DOHH2 (cell line): Measurements from ENCODE around the gene CAMTA1.

ENCODE experiments used
- H3F3A ChIP-seq: fragments of 200-600 bp; sonication (generic), shearing (Covaris generic); 2 replicates; pipeline ENCODE4 v1.6.0; 2016; ENCODE audit warnings: antibody characterized with exemption, mild to moderate bottlenecking; ENCODE audit not compliant: control insufficient read depth, insufficient read depth
- H3K27ac ChIP-seq: fragments of 200-600 bp; sonication (generic); 2 replicates; pipeline ENCODE4 v1.5.1; 2014; ENCODE audit warnings: low read depth, mild to moderate bottlenecking, low read length, moderate library complexity
- H3K27me3 ChIP-seq: fragments of 200-600 bp; sonication (generic); 2 replicates; pipeline ENCODE4 v1.6.1; 2014; ENCODE audit warnings: mild to moderate bottlenecking, low read length, mixed read lengths; ENCODE audit not compliant: control insufficient read depth
- H3K36me3 ChIP-seq: fragments of 200-600 bp; sonication (generic); 2 replicates; pipeline ENCODE4 v1.6.1; 2014; ENCODE audit warnings: mild to moderate bottlenecking, low read length, moderate library complexity, mixed read lengths; ENCODE audit not compliant: control insufficient read depth
- H3K4me1 ChIP-seq: fragments of 200-600 bp; sonication (generic); 2 replicates; pipeline ENCODE4 v1.6.1; 2014; ENCODE audit warnings: mild to moderate bottlenecking, low read length, mixed read lengths; ENCODE audit not compliant: control insufficient read depth
- H3K4me2 ChIP-seq: fragments of 200-600 bp; sonication (generic); 2 replicates; pipeline ENCODE4 v1.6.0; 2014; ENCODE audit warnings: mild to moderate bottlenecking, low read length, moderate library complexity
- H3K4me3 ChIP-seq: fragments of 200-600 bp; sonication (generic); 2 replicates; pipeline ENCODE4 v1.5.1; 2014; ENCODE audit warnings: mild to moderate bottlenecking, low read length, mixed read lengths
- H3K79me2 ChIP-seq: fragments of 200-600 bp; sonication (generic); 2 replicates; pipeline ENCODE4 v1.6.1; 2014; ENCODE audit warnings: mild to moderate bottlenecking, low read length, mixed read lengths; ENCODE audit not compliant: control insufficient read depth
- H3K9me2 ChIP-seq: fragments of 200-600 bp; sonication (generic); replicated peaks from 2 replicates; pipeline ENCODE4 v1.6.1; 2014; ENCODE audit warnings: mild to moderate bottlenecking, low read length, mixed read lengths; ENCODE audit not compliant: control insufficient read depth
- H3K9me3 ChIP-seq: fragments of 200-600 bp; sonication (generic); 2 replicates; pipeline ENCODE4 v1.6.1; 2014; ENCODE audit warnings: antibody characterized with exemption, low read length, mixed read lengths; ENCODE audit not compliant: control insufficient read depth, insufficient read depth
- H4K20me1 ChIP-seq: fragments of 200-600 bp; sonication (generic); 2 replicates; pipeline ENCODE4 v1.6.0; 2014; ENCODE audit warnings: low read depth, mild to moderate bottlenecking, antibody characterized with exemption, low read length, moderate library complexity; ENCODE audit not compliant: control insufficient read depth, insufficient read depth
- EZH2phosphoT487 ChIP-seq: fragments of 200-600 bp; sonication (generic); IDR thresholded peaks from 2 replicates; pipeline ENCODE4 v1.6.1; 2017; ENCODE audit warnings: borderline replicate concordance, mild to moderate bottlenecking, antibody characterized with exemption, low read length, moderate library complexity, mixed read lengths
- TF ChIP-seq, protein P1 (sequence below): fragments of 200-600 bp; sonication (generic); IDR thresholded peaks from one replicate; pipeline ENCODE4 v1.5.1; 2014; ENCODE audit warnings: antibody characterized with exemption, mild to moderate bottlenecking, low read depth, low read length; ENCODE audit not compliant: poor library complexity, severe bottlenecking

CAMTA1 gene

DNA sequence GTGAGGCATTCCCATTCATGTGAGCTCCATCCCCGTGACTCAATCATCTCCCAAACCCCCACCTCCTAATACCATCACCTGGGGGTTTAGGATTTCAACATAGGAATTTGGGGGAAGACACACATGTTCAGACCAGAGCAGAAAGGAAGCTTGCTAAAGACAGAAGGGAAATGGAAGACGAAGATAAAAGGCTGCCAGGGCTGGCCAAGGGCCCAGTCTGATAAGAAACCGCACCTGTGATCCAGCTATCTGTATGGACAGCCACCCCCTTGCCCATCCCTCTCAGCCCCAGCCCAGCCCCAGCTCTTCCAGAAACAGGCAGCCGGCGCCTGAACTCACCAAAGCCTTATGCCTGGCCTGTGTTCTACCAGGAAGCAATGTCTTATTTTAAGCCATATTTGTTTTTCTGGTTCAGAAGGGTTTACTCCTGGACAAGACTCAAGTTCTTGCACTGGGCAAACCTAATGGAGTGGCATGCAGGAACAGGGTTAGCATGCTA, 787.4 kb downstream of the CAMTA1 start:
- H3K27ac ChIP-seq, result no peak overlapping the region
- H3K9me2 ChIP-seq, result no peaks in the 10 kb centered on the region
- H3K9me3 ChIP-seq, result no peaks in the 10 kb centered on the region
- H3K4me2 ChIP-seq, result no peak overlapping the region
- H3F3A ChIP-seq, result no peaks in the 10 kb centered on the region
- no peaks in the 10 kb centered on the region for H4K20me1 ChIP-seq
- H3K79me2 ChIP-seq, result no peaks in the 10 kb centered on the region
- no peaks in the 10 kb centered on the region for H3K36me3 ChIP-seq
- no peaks in the 10 kb centered on the region for H3K27me3 ChIP-seq
- no peaks in the 10 kb centered on the region for H3K4me1 ChIP-seq
- H3K4me3 ChIP-seq, result no peak overlapping the region
- TF ChIP-seq, protein P1, sequence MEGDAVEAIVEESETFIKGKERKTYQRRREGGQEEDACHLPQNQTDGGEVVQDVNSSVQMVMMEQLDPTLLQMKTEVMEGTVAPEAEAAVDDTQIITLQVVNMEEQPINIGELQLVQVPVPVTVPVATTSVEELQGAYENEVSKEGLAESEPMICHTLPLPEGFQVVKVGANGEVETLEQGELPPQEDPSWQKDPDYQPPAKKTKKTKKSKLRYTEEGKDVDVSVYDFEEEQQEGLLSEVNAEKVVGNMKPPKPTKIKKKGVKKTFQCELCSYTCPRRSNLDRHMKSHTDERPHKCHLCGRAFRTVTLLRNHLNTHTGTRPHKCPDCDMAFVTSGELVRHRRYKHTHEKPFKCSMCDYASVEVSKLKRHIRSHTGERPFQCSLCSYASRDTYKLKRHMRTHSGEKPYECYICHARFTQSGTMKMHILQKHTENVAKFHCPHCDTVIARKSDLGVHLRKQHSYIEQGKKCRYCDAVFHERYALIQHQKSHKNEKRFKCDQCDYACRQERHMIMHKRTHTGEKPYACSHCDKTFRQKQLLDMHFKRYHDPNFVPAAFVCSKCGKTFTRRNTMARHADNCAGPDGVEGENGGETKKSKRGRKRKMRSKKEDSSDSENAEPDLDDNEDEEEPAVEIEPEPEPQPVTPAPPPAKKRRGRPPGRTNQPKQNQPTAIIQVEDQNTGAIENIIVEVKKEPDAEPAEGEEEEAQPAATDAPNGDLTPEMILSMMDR, result no peak
- TF ChIP-seq EZH2phosphoT487, result no peak

DNA sequence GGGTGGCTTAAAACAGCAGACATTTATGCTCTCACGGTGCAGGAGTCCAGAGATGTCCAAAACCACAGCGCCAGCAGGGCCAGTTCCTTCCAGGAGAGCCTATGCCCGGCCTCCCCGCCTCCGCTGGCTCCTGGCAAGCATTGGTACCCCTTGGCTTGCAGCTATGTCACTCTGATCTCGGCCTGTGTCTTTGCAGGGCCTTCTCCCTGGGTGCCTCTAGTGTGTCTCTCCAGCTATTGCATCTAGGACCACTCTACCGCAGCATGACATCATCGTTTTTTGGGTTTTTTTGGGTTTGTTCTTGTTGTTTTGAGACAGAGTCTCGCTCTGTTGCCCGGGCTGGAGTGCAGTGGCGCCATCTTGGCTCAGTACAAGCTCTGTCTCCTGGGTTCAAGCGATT, 788.2 kb downstream of the CAMTA1 start:
- H3K9me2 ChIP-seq, result no peaks in the 10 kb centered on the region
- no peaks in the 10 kb centered on the region for H3F3A ChIP-seq
- no peaks in the 10 kb centered on the region for H3K9me3 ChIP-seq
- no peaks in the 10 kb centered on the region for H3K36me3 ChIP-seq
- no peak overlapping the region for H3K4me3 ChIP-seq
- H3K27ac ChIP-seq, result no peak overlapping the region
- TF ChIP-seq EZH2phosphoT487, result no peak
- TF ChIP-seq, protein P1, result no peak
- H3K27me3 ChIP-seq, result no peaks in the 10 kb centered on the region
- no peak overlapping the region for H3K4me2 ChIP-seq
- no peaks in the 10 kb centered on the region for H4K20me1 ChIP-seq
- no peaks in the 10 kb centered on the region for H3K79me2 ChIP-seq
- no peaks in the 10 kb centered on the region for H3K4me1 ChIP-seq

DNA sequence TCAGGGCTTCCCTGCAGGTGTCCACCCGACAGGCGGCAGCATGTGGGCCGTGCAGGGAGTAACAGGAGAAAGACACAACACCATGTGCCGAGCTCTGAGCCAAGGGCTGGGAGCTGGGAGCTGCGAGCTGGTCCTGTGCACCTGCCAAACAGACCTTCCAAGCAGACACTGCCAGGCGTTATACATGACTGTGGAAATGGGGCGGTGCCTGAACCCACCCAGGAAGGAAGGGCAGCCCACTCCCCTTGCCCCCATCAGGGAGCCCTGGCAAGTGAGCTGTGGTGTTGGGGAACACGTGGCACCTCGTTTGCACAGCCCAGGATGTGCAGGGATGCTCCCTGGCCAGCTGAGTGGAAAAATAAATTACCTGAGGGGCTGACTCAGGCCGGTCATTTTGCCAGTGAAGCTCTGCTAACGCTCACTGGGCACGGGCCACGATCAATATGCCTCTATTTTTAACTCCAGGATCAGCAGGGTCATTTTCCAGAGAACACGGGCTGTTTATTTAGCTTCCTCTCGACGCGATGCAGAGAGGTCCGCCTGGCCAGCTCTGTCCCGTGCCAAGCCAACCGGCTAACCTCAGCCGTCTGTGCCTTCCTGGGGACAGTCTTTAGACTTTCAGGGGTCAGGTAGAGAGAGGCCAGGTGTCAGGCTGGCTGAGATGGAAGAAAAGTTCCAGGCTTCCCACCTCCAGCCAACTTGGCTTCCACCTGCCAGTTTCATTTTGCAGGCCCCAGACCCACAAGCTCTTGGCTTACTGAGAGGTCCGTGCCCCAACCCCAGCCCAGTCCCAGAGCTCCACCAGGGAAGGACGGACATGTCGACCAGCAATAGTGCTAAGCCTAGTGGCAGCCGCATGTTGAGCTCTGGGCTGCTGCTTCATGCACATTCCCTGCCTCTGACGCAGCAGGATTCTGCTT, 789.1 kb downstream of the CAMTA1 start:
- H3K9me2 ChIP-seq, result no peaks in the 10 kb centered on the region
- H3K79me2 ChIP-seq, result no peaks in the 10 kb centered on the region

More for the DNA sequence above, 789.1 kb downstream of the CAMTA1 start:
- Histone ChIP-seq H3K36me3 (no peaks in the 10 kb centered on the region), H4K20me1 (no peaks in the 10 kb centered on the region), H3K4me2 (no peak overlapping the region), H3K27me3 (no peaks in the 10 kb centered on the region), H3K4me1 (no peaks in the 10 kb centered on the region), H3F3A (no peaks in the 10 kb centered on the region), H3K27ac (no peak overlapping the region), H3K9me3 (no peaks in the 10 kb centered on the region), H3K4me3 (no peak overlapping the region)
- no peak for TF ChIP-seq EZH2phosphoT487
- TF ChIP-seq, protein P1, result no peak
